Renal pelvis (tissue), 4 donors: ENCODE data around the gene SLC31A1. TPM values are rescaled to one million over a fixed set of nuclear protein-coding genes. Genes with fewer than 3 reads are reported as not detected.
"Not testable (repeated sequence)": the region's sequence is repeated elsewhere in the genome, so short reads cannot be mapped to it uniquely, and the experiment has no call there.

ENCODE experiments used
- DNase-seq: peaks from one replicate; pipeline ENCODE4 v3.0.0-alpha.2; 2013
- polyA plus RNA-seq, 3 donors: library from polyadenylated mRNA; unstranded; fragments of 120-200 nt; gene quantifications; one replicate each; pipeline ENCODE4 v1.2.1, GENCODE V29; 2013; ENCODE audit not compliant: insufficient read length in 3 of 3

SLC31A1 gene
- polyA plus RNA-seq, 3 donors: 18.7 to 30.3 (median 23.8) TPM

- no peak for DNase-seq
Observed at GRCh38 chr9:113215132-113215531, 6.2 kb upstream of the SLC31A1 start.

GRCh38 chr9:113216406-113216805, 4.9 kb upstream of the SLC31A1 start:
- no peak for DNase-seq

- no peak for DNase-seq
Observed at GRCh38 chr9:113219186-113219936, 2.0 kb upstream of the SLC31A1 start.

GRCh38 chr9:113219969-113220368, 1.4 kb upstream of the SLC31A1 start:
- no peak for DNase-seq

- peak; percentile 1 for DNase-seq
Observed at GRCh38 chr9:113220467-113221002, 809 bp upstream of the SLC31A1 start.

GRCh38 chr9:113221800-113222481, 597 bp downstream of the SLC31A1 start:
- DNase-seq: no peak

GRCh38 chr9:113222482-113222841, 1.1 kb downstream of the SLC31A1 start:
- no peak for DNase-seq

GRCh38 chr9:113223963-113224362, 2.6 kb downstream of the SLC31A1 start:
- no peak for DNase-seq

GRCh38 chr9:113227436-113227835, 6.1 kb downstream of the SLC31A1 start:
- no peak for DNase-seq

- DNase-seq: no peak
Observed at GRCh38 chr9:113228130-113228665, 6.9 kb downstream of the SLC31A1 start.

- no peak for DNase-seq
Observed at GRCh38 chr9:113231701-113232100, 10.4 kb downstream of the SLC31A1 start.

GRCh38 chr9:113235701-113236255, 14.4 kb downstream of the SLC31A1 start:
- not testable (repeated sequence) for DNase-seq

- DNase-seq: no peak
Observed at GRCh38 chr9:113237026-113237425, 15.7 kb downstream of the SLC31A1 start.

- no peak for DNase-seq
Observed at GRCh38 chr9:113238202-113238858, 17.0 kb downstream of the SLC31A1 start.

- no peak for DNase-seq
Observed at GRCh38 chr9:113238859-113239232, 17.5 kb downstream of the SLC31A1 start.

- DNase-seq: no peak
Observed at GRCh38 chr9:113241161-113241560, 19.8 kb downstream of the SLC31A1 start.

- no peak for DNase-seq
Observed at GRCh38 chr9:113244556-113244955, 23.2 kb downstream of the SLC31A1 start.

GRCh38 chr9:113245894-113246293, 24.6 kb downstream of the SLC31A1 start:
- no peak for DNase-seq

- no peak for DNase-seq
Observed at GRCh38 chr9:113246928-113247327, 25.6 kb downstream of the SLC31A1 start.

- no peak for DNase-seq
Observed at GRCh38 chr9:113247640-113248039, 26.3 kb downstream of the SLC31A1 start.

GRCh38 chr9:113249661-113250060, 28.3 kb downstream of the SLC31A1 start:
- not testable (repeated sequence) for DNase-seq

- DNase-seq: no peak
Observed at GRCh38 chr9:113250807-113251206, 29.5 kb downstream of the SLC31A1 start.
